ENCODE results near the gene SLC34A1.

SLC34A1 gene

DNA sequence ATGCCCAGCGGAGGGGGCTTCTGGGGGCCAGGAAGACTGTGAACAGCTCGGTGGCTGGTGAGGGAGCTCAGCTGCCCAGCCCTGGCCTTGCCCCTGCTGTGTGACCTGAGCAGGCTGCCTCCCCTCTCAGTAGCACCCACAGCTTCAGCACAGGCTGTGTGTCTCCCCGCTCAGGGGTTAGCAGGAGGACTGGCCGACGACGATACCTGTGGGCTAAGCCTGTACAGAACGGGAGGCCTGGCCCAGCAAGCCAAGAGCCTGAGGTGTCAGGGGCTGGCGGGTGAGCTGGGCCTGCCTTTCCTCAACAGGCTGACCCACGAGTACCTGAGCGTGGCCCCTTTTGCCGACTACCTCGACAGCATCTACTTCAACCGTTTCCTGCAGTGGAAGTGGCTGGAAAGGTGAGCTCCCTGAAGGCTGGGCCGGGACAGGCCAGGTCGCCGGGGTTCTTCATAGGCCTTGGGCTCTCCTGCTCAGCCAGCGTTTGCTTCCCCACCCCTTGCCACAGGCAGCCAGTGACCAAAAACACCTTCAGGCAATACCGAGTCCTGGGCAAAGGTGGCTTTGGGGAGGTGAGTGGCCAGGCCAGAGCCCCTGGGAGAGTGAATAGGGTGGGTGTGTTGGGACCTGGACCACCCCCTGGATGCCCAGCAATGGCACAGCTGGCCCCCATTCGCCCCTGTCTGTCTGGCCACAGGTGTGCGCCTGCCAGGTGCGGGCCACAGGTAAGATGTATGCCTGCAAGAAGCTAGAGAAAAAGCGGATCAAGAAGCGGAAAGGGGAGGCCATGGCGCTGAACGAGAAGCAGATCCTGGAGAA lies 48.8 kb downstream of the SLC34A1 start:
- no peak for FAIRE-seq

DNA sequence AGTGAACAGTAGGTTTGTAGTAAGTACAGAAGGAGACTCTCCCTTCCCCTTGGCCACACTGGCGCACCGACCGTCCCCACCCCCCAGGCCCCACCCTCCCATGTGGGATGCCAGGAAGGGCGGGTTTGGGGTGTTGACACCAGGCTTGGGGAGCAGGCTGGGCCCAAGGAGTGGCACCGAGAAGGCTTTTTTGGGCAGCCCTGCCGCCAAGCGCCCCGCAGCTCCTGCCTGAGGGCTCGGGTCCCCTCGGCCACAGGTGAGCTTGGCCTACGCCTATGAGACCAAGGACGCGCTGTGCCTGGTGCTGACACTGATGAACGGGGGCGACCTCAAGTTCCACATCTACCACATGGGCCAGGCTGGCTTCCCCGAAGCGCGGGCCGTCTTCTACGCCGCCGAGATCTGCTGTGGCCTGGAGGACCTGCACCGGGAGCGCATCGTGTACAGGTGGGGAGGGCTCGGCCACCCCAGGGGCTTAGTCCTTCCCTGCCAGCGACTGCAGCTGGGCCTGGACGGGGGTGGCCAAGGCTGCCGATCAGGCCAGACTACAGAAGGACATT lies 49.5 kb downstream of the SLC34A1 start:
- FAIRE-seq: no peak

DNA sequence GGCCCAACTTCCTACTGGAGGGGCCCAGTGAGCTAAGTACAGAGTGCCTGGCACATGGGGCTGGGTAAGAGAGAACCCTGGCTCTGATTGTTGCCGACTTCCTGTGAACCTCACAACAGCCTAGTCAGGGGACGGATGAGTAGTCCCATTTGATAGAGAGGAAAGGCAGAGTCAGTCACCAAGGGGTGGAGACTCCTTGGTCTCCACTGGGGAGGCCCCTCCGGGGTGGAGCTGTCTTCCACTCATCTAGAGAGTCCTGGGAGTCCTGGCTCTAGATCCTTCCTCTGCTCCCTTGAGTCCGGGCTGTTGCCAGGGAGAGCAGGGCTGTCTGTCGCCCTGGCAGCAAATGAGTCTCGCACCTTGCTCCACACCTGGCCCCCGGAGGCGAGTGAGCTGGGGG lies 50.2 kb downstream of the SLC34A1 start:
- FAIRE-seq: no peak

DNA sequence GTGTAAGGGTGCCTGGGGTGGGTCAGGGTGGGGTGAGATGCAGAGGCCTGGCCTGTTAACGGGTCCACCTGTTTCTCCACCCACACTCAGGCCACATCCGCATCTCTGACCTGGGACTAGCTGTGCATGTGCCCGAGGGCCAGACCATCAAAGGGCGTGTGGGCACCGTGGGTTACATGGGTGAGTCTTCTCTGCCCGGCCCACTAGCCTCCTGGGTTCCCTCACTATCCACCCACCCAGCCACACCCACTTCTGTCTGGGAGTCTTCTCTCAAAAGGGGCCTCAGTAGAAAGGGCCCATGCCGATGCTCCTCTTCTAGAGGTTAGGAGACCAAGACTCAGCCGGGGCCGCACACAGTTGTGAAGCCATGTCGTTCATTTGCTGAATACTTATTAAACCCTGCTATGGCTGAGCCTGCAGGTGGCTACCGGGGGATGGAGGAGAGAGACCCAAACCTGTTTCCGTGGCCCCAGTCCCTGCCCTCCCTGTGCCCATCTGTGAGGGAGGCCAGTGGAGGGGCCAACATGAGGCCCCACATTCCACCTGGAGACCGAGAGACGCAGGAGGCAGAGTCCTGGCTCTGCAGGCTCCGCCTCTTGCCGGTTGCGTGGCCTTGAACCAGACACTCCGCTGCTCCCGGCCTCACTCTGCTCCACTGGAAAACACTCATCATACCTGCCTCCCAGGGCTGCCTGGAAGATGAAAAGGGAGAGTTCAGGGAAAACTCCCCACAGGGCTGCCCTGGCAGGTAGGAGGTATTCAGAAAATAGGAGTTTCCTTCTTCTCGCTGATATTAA lies 50.9 kb downstream of the SLC34A1 start:
- FAIRE-seq: no peak

DNA sequence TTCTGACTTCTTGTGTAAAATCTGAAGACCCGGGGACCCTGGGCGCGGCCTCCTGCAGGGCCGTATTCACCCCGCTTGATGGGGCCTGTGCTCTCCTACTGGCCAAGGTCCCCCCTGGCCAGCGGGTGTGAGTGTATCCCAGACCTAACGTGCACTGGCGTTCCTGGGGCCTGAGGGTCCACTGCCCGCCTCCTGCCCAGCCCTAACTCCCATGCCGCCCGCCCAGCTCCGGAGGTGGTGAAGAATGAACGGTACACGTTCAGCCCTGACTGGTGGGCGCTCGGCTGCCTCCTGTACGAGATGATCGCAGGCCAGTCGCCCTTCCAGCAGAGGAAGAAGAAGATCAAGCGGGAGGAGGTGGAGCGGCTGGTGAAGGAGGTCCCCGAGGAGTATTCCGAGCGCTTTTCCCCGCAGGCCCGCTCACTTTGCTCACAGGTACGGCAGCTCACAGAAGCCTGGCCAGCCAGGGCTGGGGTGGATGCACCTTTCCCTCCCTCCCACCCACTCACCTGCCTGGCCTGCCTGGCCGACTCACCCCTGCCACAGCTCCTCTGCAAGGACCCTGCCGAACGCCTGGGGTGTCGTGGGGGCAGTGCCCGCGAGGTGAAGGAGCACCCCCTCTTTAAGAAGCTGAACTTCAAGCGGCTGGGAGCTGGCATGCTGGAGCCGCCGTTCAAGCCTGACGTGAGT lies 51.8 kb downstream of the SLC34A1 start:
- no peak for FAIRE-seq

DNA sequence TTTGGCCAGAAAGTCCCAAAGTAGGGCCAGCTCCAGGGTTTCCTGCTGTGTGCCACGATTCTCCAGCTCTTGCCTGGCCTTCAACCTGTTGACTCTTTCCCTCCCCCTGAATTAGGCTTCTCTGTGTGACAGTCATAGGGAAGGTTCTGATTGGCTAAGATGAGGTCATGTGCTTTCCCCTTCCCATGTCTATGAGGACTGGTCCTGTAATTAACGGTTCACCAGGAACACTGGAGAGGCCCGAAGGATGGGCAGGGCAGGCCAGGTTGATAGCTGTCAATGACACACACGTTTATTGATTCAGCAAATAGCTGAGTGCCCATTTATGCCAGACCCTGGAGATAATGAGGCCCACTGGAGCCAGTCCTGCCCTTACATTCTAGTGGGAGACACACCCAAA lies 53.4 kb downstream of the SLC34A1 start:
- no peak for FAIRE-seq

DNA sequence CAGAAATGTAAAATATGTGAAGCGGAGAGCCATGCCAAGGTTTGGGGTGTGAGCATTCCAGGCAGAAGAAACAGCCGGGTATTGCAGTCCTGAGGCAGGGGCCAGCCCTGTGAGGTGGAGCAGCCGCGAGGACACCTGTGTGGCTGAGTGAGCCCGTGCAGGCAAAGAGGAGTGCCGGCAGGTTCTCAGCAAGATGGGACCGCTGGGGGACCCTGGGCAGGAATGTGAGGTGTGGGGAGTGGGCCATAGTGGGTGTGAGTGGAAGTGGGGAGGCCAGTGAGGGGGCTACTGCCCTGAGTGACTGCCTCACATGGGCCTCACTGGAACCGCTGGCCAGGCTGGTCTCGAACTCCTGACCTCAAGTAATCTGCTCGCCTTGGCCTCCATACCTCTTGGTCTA lies 54.2 kb downstream of the SLC34A1 start:
- no peak for FAIRE-seq

DNA sequence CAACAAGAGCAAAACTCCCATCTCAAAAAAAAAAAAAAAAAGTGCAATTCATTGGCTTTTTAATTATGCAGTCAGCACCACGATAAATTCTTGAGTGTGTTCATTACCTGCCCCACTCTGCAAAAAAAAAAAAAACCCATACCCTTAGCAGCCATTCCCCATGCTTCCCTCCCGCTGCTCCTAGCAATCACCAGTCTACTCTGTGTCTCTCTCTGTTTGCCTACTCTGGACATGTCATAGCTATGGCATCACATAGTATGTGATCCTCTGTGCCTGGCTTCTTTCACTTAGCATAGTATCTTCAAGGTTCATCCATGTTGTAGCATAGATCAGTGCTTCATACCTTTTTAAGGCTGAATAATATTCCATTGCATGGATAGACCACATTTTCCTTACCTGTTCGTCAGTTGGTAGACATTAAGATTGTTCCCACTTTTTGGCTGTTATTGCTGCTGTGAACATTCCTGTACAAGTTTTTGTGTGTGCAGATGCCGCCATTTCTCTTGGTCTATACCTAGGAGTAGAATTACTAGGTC lies 55.4 kb downstream of the SLC34A1 start:
- FAIRE-seq: no peak

DNA sequence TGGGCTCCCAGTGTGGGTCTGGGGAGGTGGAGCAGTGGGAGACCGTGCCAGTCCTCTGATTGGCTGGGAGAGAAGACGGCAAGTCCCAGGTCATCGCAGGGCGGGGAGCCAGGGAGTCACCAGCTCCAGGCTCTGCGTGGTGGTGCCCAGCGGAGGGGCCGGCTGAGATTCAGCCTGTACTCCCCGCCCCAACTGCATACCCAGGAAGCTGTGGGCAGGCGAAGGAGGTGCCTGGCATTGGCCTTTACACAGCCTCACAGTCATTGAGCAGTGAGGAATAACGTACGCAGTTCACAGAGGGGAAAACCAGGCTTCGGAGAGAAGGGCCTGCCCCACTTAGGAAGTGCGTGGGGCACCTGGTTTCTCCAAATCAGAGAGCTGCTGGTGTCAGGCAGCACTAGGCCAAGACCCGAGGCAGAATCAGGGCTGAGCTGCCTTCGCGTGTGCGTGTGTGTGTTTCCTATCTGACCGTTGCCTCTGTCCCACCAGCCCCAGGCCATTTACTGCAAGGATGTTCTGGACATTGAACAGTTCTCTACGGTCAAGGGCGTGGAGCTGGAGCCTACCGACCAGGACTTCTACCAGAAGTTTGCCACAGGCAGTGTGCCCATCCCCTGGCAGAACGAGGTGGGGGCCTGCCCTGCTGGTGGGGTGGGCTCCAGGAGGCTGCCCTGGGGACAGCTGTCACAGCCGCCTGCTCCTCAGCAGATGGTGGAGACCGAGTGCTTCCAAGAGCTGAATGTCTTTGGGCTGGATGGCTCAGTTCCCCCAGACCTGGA lies 56.2 kb downstream of the SLC34A1 start:
- no peak for FAIRE-seq

DNA sequence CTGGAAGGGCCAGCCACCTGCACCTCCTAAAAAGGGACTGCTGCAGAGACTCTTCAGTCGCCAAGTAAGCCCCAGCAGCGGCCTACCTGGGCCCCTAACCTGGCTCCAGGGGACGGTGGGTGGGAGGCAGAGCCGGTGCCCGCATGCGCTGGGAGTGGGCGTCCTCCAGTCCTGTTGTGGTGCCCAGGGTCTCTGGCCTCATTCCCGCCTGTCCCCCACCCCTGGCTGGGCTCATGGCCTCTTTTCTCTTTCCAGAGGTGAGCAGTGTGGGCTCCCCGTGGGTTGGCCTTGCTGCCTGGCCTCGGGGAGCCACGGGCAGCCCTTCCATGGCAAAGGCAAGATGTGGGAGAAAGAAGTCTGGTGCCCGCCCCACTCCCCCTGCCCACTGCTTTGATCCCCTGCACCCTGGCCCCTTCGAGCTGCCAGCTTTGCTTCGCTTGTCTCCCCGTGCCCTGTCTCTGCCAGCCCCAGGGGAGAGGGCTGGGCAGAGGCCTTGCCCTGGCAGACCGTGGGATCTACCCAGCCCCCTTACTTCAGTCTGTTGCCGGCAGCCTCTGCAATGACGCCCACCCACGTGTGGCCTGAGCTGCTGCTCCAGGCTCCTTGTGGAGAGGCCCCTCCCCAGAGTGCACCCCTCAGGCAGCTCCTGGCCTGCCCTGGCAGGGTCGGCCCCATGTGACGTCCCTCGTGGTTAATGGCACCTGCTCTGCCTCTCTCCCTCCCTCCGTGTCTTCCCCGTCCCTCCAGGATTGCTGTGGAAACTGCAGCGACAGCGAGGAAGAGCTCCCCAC lies 57.0 kb downstream of the SLC34A1 start:
- FAIRE-seq: no peak

DNA sequence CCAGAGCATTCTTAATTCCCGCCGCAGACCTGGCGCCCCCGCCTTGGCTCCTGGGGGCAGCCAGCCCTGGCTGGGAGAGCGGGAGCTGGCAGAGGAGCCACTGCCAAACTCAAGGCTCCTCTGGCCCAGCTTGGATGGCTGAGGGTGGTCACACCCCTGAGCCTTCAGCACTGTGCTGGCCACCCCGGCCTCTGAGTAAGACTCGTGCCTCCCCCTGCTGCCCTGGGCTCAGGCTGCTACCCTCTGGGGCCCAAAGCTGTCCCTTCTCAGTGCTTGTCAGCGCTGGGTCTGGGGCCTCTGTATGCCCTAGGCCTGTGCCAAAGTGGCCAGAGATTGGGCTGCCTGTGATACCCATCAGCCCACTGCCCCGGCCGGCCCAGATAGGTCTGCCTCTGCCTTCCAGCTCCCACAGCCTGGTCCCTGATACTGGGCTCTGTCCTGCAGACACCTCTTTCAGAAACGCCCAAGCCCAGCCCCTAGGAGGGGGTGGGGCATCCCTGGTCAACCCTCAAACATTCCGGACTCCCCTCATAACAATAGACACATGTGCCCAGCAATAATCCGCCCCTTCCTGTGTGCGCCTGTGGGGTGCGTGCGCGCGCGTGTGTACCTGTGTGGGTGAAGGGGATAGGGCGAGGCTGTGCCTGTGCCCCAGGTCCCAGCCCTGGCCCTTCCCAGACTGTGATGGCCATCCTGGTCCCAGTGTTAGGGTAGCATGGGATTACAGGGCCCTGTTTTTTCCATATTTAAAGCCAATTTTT lies 58.0 kb downstream of the SLC34A1 start:
- FAIRE-seq: no peak

DNA sequence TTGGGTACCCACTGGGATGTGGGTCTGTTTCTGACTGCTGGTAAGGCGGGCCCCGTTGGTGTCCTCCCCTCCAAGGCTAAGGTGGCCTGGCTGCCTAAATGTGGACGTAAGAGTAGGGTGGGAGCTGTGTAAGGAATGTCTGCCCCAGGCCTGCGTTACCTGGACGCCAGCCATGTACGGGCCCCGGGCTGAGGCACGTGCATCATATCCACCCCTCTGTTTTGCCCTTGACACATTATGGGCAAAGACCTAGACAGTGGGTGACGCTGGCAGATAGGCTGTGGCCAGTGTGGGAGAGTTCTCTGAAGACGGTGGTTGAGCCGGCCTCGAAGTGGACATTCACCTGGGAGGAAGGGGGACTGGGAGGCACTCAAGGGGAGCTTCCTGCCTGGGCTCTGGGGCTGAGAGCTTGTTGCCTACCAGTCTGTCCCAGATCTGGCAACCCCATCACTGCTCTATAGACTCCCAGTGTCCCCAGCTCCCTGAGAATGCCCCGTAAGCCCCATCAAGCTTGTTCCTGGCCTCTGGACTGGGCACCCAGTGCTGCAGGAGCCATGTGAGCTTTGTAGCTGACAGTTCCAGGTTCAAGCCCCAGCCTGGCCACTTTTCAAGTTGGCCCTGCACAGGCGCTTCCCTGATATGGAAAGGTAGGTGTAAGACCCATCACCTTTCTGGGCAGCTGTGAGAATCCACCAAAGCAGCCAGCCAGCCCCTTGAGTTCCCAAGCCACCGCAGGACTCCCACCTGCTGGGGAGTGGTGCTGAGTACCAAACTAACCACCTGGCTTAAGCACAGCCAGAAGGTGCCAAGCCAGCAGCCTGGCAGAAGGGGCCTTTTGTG lies 59.1 kb downstream of the SLC34A1 start:
- FAIRE-seq: no peak

DNA sequence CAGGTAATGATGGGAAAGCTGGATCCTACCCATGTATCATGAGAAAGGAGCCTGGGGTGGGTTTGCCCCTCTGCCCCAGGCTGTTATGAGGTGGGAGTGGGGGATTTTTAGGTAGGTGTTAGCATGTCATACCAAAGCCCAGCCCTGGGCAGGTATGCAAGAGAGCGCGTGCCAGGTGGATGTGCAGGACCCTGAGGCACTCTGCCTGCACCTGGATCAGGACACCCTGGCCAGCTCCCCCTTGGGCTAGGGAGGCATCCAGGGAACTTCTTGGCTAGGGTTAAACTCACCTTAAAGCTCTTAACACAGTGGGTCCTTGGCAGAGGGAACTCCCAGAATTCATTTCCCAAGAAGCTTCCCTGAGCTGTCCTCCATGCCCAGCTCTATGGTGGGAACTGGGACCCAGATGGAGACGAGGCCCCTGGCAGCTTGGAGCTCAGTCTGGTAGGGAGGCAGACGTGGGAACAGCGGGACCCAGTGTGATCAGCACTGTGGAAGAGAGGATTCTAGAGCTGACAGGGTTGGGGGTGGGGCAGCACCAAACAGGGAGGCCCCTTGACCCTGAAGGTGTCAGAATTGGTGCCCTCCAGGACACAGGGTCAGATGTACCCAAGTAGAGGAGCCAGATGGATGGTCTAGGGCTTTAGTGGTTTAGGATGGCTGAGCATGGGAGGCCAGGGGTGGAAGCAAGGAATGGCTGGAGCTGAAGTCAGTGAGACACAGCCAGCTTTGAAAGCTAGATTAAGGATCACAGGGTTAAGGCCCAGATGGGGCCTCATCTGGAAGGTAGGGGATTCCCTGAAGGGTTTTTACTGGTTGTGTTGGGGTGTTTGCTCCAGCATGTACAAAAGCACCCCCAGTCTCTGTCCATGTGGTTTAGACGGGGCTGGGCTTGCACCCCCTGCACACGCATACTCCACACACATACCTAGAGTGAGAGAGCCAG lies 60.1 kb downstream of the SLC34A1 start:
- FAIRE-seq: no peak

DNA sequence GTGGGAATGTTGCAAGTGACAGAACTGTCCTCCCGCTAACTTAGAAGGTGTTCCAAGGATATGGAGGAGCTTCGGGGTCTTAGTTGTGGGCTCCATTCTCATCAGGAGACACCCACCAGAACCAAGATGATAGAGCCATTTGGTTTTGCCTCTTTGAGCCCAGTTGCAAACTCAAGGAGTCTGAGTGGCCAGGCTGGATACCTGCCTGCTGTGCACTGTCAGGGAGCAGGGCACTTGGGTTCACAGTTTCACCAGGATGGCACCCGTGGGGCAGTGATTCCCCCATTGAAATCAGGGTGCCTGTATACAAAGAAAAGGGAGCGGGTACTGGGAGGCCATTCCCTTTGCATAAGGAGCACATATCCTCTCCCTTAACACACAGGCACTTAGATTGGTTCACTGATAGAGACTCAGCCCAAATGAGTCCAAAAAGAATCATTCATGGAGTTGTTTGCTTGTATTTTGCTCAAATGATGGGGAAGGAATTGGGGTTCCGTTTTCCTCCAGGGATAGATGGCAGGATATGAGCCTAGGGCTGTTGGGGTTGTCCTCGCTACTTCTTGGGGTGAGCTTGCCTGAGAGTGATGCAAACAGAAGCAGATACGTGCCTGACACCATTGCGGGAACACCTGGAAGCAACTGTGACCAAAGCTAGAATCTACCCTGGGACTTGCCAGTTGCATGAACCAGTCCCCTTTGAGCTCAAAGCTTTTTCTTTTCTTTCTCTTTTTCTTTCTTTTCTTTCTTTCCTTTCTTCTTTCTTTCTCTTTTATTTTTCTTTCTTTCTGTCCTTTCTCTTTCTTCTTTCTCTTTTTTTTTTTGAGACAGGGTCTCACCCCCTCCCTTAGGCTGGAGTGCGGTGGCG lies 61.0 kb downstream of the SLC34A1 start:
- no peak for FAIRE-seq

DNA sequence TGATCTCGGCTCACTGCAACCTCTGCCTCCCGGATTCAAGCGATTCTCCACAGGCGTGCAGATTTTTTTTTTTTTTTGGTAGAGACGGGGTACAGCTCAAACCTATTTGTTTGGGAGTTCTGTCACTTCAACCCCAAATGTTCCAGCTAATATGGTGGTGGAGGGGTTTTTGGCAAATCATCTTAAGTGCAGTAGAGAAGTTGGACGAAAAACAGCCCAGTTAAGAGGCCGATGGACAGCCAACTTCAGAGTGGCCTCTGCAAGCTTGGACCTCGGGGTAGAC lies 61.6 kb downstream of the SLC34A1 start:
- no peak for FAIRE-seq

DNA sequence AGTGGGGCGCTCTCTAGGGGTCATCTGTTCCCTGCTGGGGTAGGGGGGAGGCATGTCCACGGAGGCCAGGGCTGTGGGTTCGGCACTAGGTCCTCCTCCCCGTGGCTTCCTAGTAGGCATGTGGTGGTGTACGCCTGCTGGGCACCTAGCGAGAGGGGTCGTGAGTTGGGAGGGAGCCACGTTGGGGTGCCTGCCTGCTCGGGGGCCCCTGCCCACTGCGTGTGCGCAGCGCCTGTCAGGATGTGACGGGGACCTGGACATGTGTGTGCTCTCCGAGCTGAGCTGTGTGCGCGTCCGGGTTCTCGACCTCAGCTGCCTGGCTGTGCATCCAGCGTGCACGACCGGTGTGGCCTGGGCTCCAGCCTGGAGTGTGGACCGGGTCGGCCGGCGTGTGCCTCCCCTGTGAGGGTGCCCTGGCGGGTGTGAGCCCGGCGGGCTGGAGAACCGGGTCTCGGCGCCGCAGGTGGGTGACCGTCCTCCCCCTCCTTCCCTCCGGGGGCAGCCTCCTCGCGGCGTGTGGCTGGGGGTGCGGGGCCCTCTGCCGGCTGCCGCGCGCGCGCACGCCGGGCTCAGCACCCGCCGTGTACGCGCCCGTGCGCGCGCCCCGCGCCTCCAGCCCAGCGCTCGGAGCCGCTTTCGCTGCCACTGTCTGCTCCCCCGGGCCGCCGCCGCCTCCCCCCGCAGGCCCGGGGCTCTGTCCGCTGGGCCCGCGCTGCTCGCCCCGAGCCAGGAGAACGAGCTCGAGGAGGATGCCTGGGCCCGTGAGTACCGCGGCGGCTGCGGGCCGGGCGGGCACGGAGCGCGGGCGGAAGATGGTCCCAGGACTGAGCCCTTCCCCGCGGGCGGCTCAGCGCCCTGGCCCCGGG lies 62.2 kb downstream of the SLC34A1 start, which contains the start of gene PRR7:
TSS of gene PRR7 (plus strand) at position 615 of the 866 bp plus-strand sequence. CDS start 8,254 bp downstream, outside the sequence.
- no peak for FAIRE-seq
